Natural killer cell (primary cell): ENCODE measurements around the gene S100A6. TPM values are rescaled to one million over a fixed set of nuclear protein-coding genes. Genes with fewer than 3 reads are reported as not detected.

Experiments
- ATAC-seq, 3 donors: fragments of 150-1000 bp in 2 of 3; fragments of 200-7000 bp in 1 of 3; cut with Tn5 transposase; 1 replicate in 1 of 3; 2 replicates in 2 of 3; pipeline ENCODE4 v1.10.0; 2021; ENCODE audit warnings: mild to moderate bottlenecking in 2 of 3, moderate library complexity in 2 of 3
- DNase-seq, 2 donors: peaks; one replicate each; pipeline versions ENCODE4 v3.0.0 to v3.0.0-alpha.2; 2013 to 2021; ENCODE audit warnings: mixed read lengths in 1 of 2
- H3K27ac ChIP-seq: one replicate; pipeline ENCODE4 v1.5.1; 2013; ENCODE audit warnings: mild to moderate bottlenecking, low read length
- H3K27me3 ChIP-seq: one replicate; pipeline ENCODE4 v1.6.1; 2013; ENCODE audit warnings: low read length; ENCODE audit not compliant: control insufficient read depth, insufficient read depth
- H3K36me3 ChIP-seq: one replicate; pipeline ENCODE4 v1.6.1; 2013; ENCODE audit warnings: low read length; ENCODE audit not compliant: control insufficient read depth, insufficient read depth
- H3K4me1 ChIP-seq: one replicate; pipeline ENCODE4 v1.6.1; 2013; ENCODE audit warnings: low read length; ENCODE audit not compliant: control insufficient read depth, insufficient read depth
- H3K4me3 ChIP-seq: one replicate; pipeline ENCODE4 v1.5.1; 2013; ENCODE audit warnings: low read length
- H3K9me3 ChIP-seq: one replicate; pipeline ENCODE4 v1.6.1; 2013; ENCODE audit warnings: low read length; ENCODE audit not compliant: control insufficient read depth, insufficient read depth
- H3K27ac Mint-ChIP-seq, 2 donors: one replicate each; pipeline ENCODE4 v1.8.0; 2022; ENCODE audit warnings: mild to moderate bottlenecking in 2 of 2, mixed read lengths in 2 of 2, moderate library complexity in 1 of 2
- H3K27me3 Mint-ChIP-seq, 2 donors: one replicate each; pipeline ENCODE4 v1.8.0; 2022; ENCODE audit warnings: low read depth in 2 of 2, mixed read lengths in 2 of 2
- H3K36me3 Mint-ChIP-seq: one replicate; pipeline ENCODE4 v1.8.0; 2022; ENCODE audit warnings: mixed read lengths
- H3K4me1 Mint-ChIP-seq, 2 donors: one replicate each; pipeline ENCODE4 v1.8.0; 2022; ENCODE audit warnings: mixed read lengths in 2 of 2
- H3K4me3 Mint-ChIP-seq: one replicate; pipeline ENCODE4 v1.8.0; 2022; ENCODE audit warnings: mild to moderate bottlenecking, moderate library complexity, mixed read lengths
- H3K9me3 Mint-ChIP-seq, 2 donors: one replicate each; pipeline ENCODE4 v1.8.0; 2022; ENCODE audit warnings: mixed read lengths in 2 of 2
- CTCF ChIP-seq: fragments of 200-600 bp; IDR thresholded peaks from one replicate; pipeline ENCODE4 v1.8.0; 2022; ENCODE audit warnings: antibody characterized with exemption
- WGBS: methylation state at CpG from one replicate; pipeline ENCODE4 v1.1.7; 2013; ENCODE audit warnings: missing lambda C conversion rate; ENCODE audit not compliant: insufficient coverage; 5-methylcytosine and 5-hydroxymethylcytosine counted together
- intact Hi-C: fragments of 100-400 bp; cut with micrococcal nuclease; formaldehyde crosslinking; loops from one replicate; pipeline ENCODE4 v1.14.2; 2022
- total RNA-seq, 4 donors: library from RNA; stranded (reverse); fragments of 120-200 nt in 1 of 4; gene quantifications; one replicate each; pipeline versions ENCODE4 v1.2.3 to v1.2.4, GENCODE V29; 2013 to 2022

Gene S100A6
- total RNA-seq, 3 donors from 2014 or later (not counting 1 experiment from before 2014, with no cell fraction given) = 174 to 261 (median 245) TPM

GRCh38 chr1:153548722-153549688 lies 13.2 kb upstream of the S100A6 start, which contains the start of gene S100A3:
S100A3 (minus strand) TSS chr1:153549258; CDS start chr1:153548485, 773 bp downstream.
- peaks cover 27 to 49% of the 10 kb centered on the region in 2 donors for H3K4me1 Mint-ChIP-seq
- no peaks in the 10 kb centered on the region for H3K9me3 ChIP-seq

GRCh38 chr1:153547560-153548551 lies 12.1 kb upstream of the S100A6 start:
- no peak for TF ChIP-seq CTCF
- H3K27ac ChIP-seq = no peak overlapping the region
- no peaks in the 10 kb centered on the region for H3K9me3 ChIP-seq
- H3K36me3 ChIP-seq = peaks cover 17% of the 10 kb centered on the region
- peaks cover 0 to 8% of the 10 kb centered on the region in 2 donors for H3K27me3 Mint-ChIP-seq
- H3K4me3 ChIP-seq = no peak overlapping the region
- H3K27me3 ChIP-seq = no peaks in the 10 kb centered on the region
- H3K4me1 Mint-ChIP-seq = peaks cover 36 to 60% of the 10 kb centered on the region in 2 donors
- H3K9me3 Mint-ChIP-seq = no peaks in the 10 kb centered on the region
- ATAC-seq = no peak
- H3K36me3 Mint-ChIP-seq = no peaks in the 10 kb centered on the region
- peaks cover 54% of the 10 kb centered on the region for H3K4me1 ChIP-seq
- WGBS = 88% methylated on average over 19 of the region's 19 CpGs
- no peak for DNase-seq
- H3K4me3 Mint-ChIP-seq = no peak overlapping the region
- intact Hi-C loops = no loop called here
- H3K27ac Mint-ChIP-seq = no peak overlapping the region

More at GRCh38 chr1:153548722-153549688, 13.2 kb upstream of the S100A6 start, which contains the start of gene S100A3:
- Mint-ChIP-seq H3K36me3 (no peaks in the 10 kb centered on the region), H3K9me3 (no peaks in the 10 kb centered on the region), H3K27ac (no peak within 1 kb of the TSS), H3K27me3 (peaks cover 0 to 8% of the 10 kb centered on the region in 2 donors), H3K4me3 (no peak within 1 kb of the TSS)
- H3K27me3 ChIP-seq = no peaks in the 10 kb centered on the region
- WGBS = 76% methylated on average over 13 of the region's 14 CpGs
- intact Hi-C loops = no loop called here
- no peak within 1 kb of the TSS for H3K27ac ChIP-seq
- peaks cover 6% of the 10 kb centered on the region for H3K36me3 ChIP-seq
- no peak for DNase-seq
- H3K4me3 ChIP-seq = no peak within 1 kb of the TSS
- H3K4me1 ChIP-seq = peaks cover 43% of the 10 kb centered on the region
- TF ChIP-seq CTCF = no peak
- ATAC-seq = no peak

GRCh38 chr1:153546796-153547559 lies 11.2 kb upstream of the S100A6 start:
- peak overlapping the region in 1 of 2 donors; percentile 98 for H3K27ac Mint-ChIP-seq
- peaks cover 63% of the 10 kb centered on the region for H3K4me1 ChIP-seq
- no peak for ATAC-seq
- H3K27ac ChIP-seq = no peak overlapping the region
- no peaks in the 10 kb centered on the region for H3K9me3 Mint-ChIP-seq
- intact Hi-C loops = no loop called here
- peaks cover 41 to 69% of the 10 kb centered on the region in 2 donors for H3K4me1 Mint-ChIP-seq
- no peaks in the 10 kb centered on the region for H3K27me3 ChIP-seq
- H3K9me3 ChIP-seq = no peaks in the 10 kb centered on the region
- H3K27me3 Mint-ChIP-seq = peaks cover 0 to 8% of the 10 kb centered on the region in 2 donors
- H3K4me3 Mint-ChIP-seq = peak overlapping the region; percentile 31
- no peak for DNase-seq
- WGBS = 82% methylated on average over 12 of the region's 14 CpGs
- H3K4me3 ChIP-seq = no peak overlapping the region
- TF ChIP-seq CTCF = no peak
- peaks cover 20% of the 10 kb centered on the region for H3K36me3 ChIP-seq
- no peaks in the 10 kb centered on the region for H3K36me3 Mint-ChIP-seq
